Mucosa of descending colon (tissue), 3 donors: ENCODE results near the gene CCDC50. TPM values are rescaled to one million over a fixed set of nuclear protein-coding genes. Genes with fewer than 3 reads are reported as not detected.

ENCODE experiments used
- ATAC-seq: fragments of 200-7000 bp; cut with Tn5 transposase; one replicate; pipeline ENCODE4 v1.9.1; 2020; ENCODE audit warnings: mild to moderate bottlenecking, moderate library complexity
- DNase-seq, 3 donors: peaks; one replicate each; pipeline ENCODE4 v3.0.0-alpha.2; 2020
- H3K36me3 ChIP-seq: fragments of 200-600 bp; one replicate; pipeline ENCODE4 v1.8.0; 2021; ENCODE audit warnings: low read depth, mild to moderate bottlenecking
- H3K4me1 ChIP-seq: fragments of 200-600 bp; one replicate; pipeline ENCODE4 v1.8.0; 2021; ENCODE audit warnings: low read depth, mild to moderate bottlenecking
- H3K4me3 ChIP-seq: fragments of 200-600 bp; one replicate; pipeline ENCODE4 v1.8.0; 2021; ENCODE audit warnings: mild to moderate bottlenecking
- H3K9me3 ChIP-seq: fragments of 200-600 bp; one replicate; pipeline ENCODE4 v1.8.0; 2021; ENCODE audit warnings: mild to moderate bottlenecking
- CTCF ChIP-seq: fragments of 200-600 bp; IDR thresholded peaks from one replicate; pipeline ENCODE4 v1.8.0; 2022; ENCODE audit warnings: antibody characterized with exemption, mild to moderate bottlenecking
- intact Hi-C, 2 donors: fragments of 100-400 bp; cut with DNase I in 1 of 2; cut with micrococcal nuclease in 1 of 2; formaldehyde crosslinking; loops; one replicate each; pipeline versions ENCODE4 v1.11.0 to v1.11.1; 2022; cut with DNase I, micrococcal nuclease
- total RNA-seq, 3 donors: library from RNA; stranded (reverse); fragmentation: NEBNext Ultra II Directional in 2 of 3; extraction: Animal tissue kit (Norgen Biotek cat#: 25700) in 2 of 3; gene quantifications; one replicate each; pipeline versions ENCODE4 v1.2.1 to v1.2.4, GENCODE V29; 2021 to 2023
- donor health status: DM: no; HTN: no; CAD: no; lungs with moderate emphysema.
- donor health status: DM: no; HTN: no; CAD: no.
- donor health status: DM: no; HTN: yes; CAD: no.

CCDC50 gene
- total RNA-seq, 3 donors from 2014 or later: 41.8 to 89.8 (median 60.2) TPM

- Histone ChIP-seq H3K36me3 (no peaks in the 10 kb centered on the region), H3K4me3 (no peak overlapping the region), H3K9me3 (no peaks in the 10 kb centered on the region), H3K4me1 (peaks cover 10% of the 10 kb centered on the region)
- intact Hi-C loops: no loop called here
- no peak for DNase-seq
- no peak for TF ChIP-seq CTCF
- no peak for ATAC-seq
Measured at GRCh38 chr3:191352014-191352413, 22.8 kb downstream of the CCDC50 start.

GRCh38 chr3:191353022-191353777 is 24.0 kb downstream of the CCDC50 start:
- ATAC-seq (peak; percentile 33), DNase-seq (no peak)
- Histone ChIP-seq H3K4me3 (no peak overlapping the region), H3K9me3 (no peaks in the 10 kb centered on the region), H3K36me3 (no peaks in the 10 kb centered on the region), H3K4me1 (peaks cover 10% of the 10 kb centered on the region)
- intact Hi-C loops: no loop called here
- TF ChIP-seq CTCF: no peak

GRCh38 chr3:191355406-191355805 is 26.2 kb downstream of the CCDC50 start:
- H3K4me3 ChIP-seq: no peak overlapping the region
- no peak for TF ChIP-seq CTCF
- no peak for DNase-seq
- no peak for ATAC-seq
- H3K4me1 ChIP-seq: peaks cover 10% of the 10 kb centered on the region
- intact Hi-C loops: no loop called here
- H3K36me3 ChIP-seq: no peaks in the 10 kb centered on the region
- no peaks in the 10 kb centered on the region for H3K9me3 ChIP-seq

GRCh38 chr3:191356631-191357439 is 27.6 kb downstream of the CCDC50 start:
- Histone ChIP-seq H3K36me3 (no peaks in the 10 kb centered on the region), H3K4me1 (peaks cover 10% of the 10 kb centered on the region), H3K9me3 (no peaks in the 10 kb centered on the region), H3K4me3 (no peak overlapping the region)
- intact Hi-C loops: no loop called here
- DNase-seq: no peak
- peak; percentile 81 for ATAC-seq
- TF ChIP-seq CTCF: no peak

- DNase-seq (no peak), ATAC-seq (no peak)
- no peak for TF ChIP-seq CTCF
- intact Hi-C loops: no loop called here
- Histone ChIP-seq H3K4me3 (no peak overlapping the region), H3K9me3 (no peaks in the 10 kb centered on the region), H3K4me1 (peaks cover 4% of the 10 kb centered on the region), H3K36me3 (no peaks in the 10 kb centered on the region)
Measured at GRCh38 chr3:191357909-191358308, 28.7 kb downstream of the CCDC50 start.
